ENCODE results near the gene GCSH. TPM values are rescaled to one million over a fixed set of nuclear protein-coding genes. Genes with fewer than 3 reads are reported as not detected.

Gene GCSH
- polyA plus RNA-seq, 1 donor (not counting 4 experiments of a cell fraction or from before 2014, with no cell fraction given) = 67.7 TPM

DNA sequence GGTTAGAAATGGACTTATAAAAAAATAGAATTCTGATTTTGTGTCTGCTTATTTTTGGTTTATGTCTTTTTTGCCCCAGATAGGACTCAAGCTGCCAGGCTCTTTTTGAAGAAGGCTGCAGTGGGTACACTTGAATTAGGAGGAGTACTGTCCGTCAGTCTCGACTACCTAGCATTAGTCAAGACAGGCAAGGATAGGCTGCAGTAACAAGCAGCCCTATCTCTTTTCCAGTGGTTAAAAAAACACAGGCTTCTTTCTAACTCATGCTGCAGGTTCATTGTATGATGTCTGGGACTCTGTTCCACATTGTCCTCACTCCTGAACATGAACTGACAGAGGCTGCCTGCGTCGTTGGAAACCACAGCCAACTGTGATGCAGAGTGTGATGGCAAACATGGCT, 27.1 kb downstream of the GCSH start:
- dilution Hi-C loops (cut with MboI; ENCODE audit: extremely low pct_ligation_motif_present, low sequenced_read_pairs) = no loop called here
- no peak for FAIRE-seq
- no peaks in the 10 kb centered on the region for H3K9me3 ChIP-seq (ENCODE audit: control insufficient read depth, low read depth, low read length)

GRCh38 chr16:81067166-81067565, 29.0 kb downstream of the GCSH start:
- Histone ChIP-seq H3K4me3 (ENCODE audit: control insufficient read depth in 2 of 3, extremely low read depth in 1 of 3, insufficient read depth in 2 of 3, low read depth in 1 of 3, low read length in 3 of 3) (no peak overlapping the region), H2AFZ (ENCODE audit: control insufficient read depth, low read length) (no peak overlapping the region), H3K4me2 (ENCODE audit: control insufficient read depth, extremely low read depth, insufficient read depth, low read depth, low read length) (no peak overlapping the region), H3K9ac (ENCODE audit: control insufficient read depth, extremely low read depth, insufficient read depth, low read length) (no peak overlapping the region), H3K9me3 (ENCODE audit: control insufficient read depth, low read depth, low read length) (no peaks in the 10 kb centered on the region), H3K4me1 (ENCODE audit: control insufficient read depth, extremely low read depth, insufficient read depth, low read length) (peaks cover 6% of the 10 kb centered on the region), H3K9me1 (ENCODE audit: control insufficient read depth, extremely low read depth, insufficient read depth, low read length) (no peaks in the 10 kb centered on the region), H3K27ac (ENCODE audit: control insufficient read depth, insufficient read depth, low read length) (no peak overlapping the region), H3K27me3 (ENCODE audit: control insufficient read depth, extremely low read depth, insufficient read depth, low read length) (no peaks in the 10 kb centered on the region), H4K20me1 (ENCODE audit: control insufficient read depth, extremely low read depth, insufficient read depth, low read length) (no peaks in the 10 kb centered on the region), H3K79me2 (ENCODE audit: control insufficient read depth, insufficient read depth, low read length) (no peaks in the 10 kb centered on the region), H3K36me3 (ENCODE audit: control insufficient read depth in 2 of 2, extremely low read depth in 1 of 2, insufficient read depth in 2 of 2, low read length in 2 of 2) (no peaks in the 10 kb centered on the region)
- TF ChIP-seq EZH2 (IDR thresholded peaks at IDR 0.05; ENCODE audit: low read length) = no peak
- TF ChIP-seq, protein P1, sequence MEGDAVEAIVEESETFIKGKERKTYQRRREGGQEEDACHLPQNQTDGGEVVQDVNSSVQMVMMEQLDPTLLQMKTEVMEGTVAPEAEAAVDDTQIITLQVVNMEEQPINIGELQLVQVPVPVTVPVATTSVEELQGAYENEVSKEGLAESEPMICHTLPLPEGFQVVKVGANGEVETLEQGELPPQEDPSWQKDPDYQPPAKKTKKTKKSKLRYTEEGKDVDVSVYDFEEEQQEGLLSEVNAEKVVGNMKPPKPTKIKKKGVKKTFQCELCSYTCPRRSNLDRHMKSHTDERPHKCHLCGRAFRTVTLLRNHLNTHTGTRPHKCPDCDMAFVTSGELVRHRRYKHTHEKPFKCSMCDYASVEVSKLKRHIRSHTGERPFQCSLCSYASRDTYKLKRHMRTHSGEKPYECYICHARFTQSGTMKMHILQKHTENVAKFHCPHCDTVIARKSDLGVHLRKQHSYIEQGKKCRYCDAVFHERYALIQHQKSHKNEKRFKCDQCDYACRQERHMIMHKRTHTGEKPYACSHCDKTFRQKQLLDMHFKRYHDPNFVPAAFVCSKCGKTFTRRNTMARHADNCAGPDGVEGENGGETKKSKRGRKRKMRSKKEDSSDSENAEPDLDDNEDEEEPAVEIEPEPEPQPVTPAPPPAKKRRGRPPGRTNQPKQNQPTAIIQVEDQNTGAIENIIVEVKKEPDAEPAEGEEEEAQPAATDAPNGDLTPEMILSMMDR (optimal IDR thresholded peaks at IDR 0.05 in 1 of 3, IDR thresholded peaks at IDR 0.05 in 1 of 3, conservative IDR thresholded peaks at IDR 0.05 in 1 of 3; ENCODE audit: extremely low read depth in 1 of 3, insufficient read depth in 2 of 3, low read length in 3 of 3) = no peak
- no peak for DNase-seq (ENCODE audit: low read depth, low spot score)
- dilution Hi-C loops (cut with MboI; ENCODE audit: extremely low pct_ligation_motif_present, low sequenced_read_pairs) = no loop called here
- FAIRE-seq = no peak

More for the DNA sequence above, 27.1 kb downstream of the GCSH start:
- H3K79me2 ChIP-seq (ENCODE audit: control insufficient read depth, insufficient read depth, low read length) = no peaks in the 10 kb centered on the region
- TF ChIP-seq EZH2 (IDR thresholded peaks at IDR 0.05; ENCODE audit: low read length) = no peak
- TF ChIP-seq, protein P1 (optimal IDR thresholded peaks at IDR 0.05 in 1 of 3, IDR thresholded peaks at IDR 0.05 in 1 of 3, conservative IDR thresholded peaks at IDR 0.05 in 1 of 3; ENCODE audit: extremely low read depth in 1 of 3, insufficient read depth in 2 of 3, low read length in 3 of 3) = no peak
- no peak for DNase-seq (ENCODE audit: low read depth, low spot score)
- no peak overlapping the region for H3K27ac ChIP-seq (ENCODE audit: control insufficient read depth, insufficient read depth, low read length)
- no peaks in the 10 kb centered on the region for H3K9me1 ChIP-seq (ENCODE audit: control insufficient read depth, extremely low read depth, insufficient read depth, low read length)
- H4K20me1 ChIP-seq (ENCODE audit: control insufficient read depth, extremely low read depth, insufficient read depth, low read length) = no peaks in the 10 kb centered on the region
- H3K4me1 ChIP-seq (ENCODE audit: control insufficient read depth, extremely low read depth, insufficient read depth, low read length) = peaks cover 6% of the 10 kb centered on the region
- H2AFZ ChIP-seq (ENCODE audit: control insufficient read depth, low read length) = no peak overlapping the region
- no peak overlapping the region for H3K9ac ChIP-seq (ENCODE audit: control insufficient read depth, extremely low read depth, insufficient read depth, low read length)
- H3K27me3 ChIP-seq (ENCODE audit: control insufficient read depth, extremely low read depth, insufficient read depth, low read length) = no peaks in the 10 kb centered on the region
- H3K4me3 ChIP-seq (ENCODE audit: control insufficient read depth in 2 of 3, extremely low read depth in 1 of 3, insufficient read depth in 2 of 3, low read depth in 1 of 3, low read length in 3 of 3) = no peak overlapping the region
- no peak overlapping the region for H3K4me2 ChIP-seq (ENCODE audit: control insufficient read depth, extremely low read depth, insufficient read depth, low read depth, low read length)
- H3K36me3 ChIP-seq (ENCODE audit: control insufficient read depth in 2 of 2, extremely low read depth in 1 of 2, insufficient read depth in 2 of 2, low read length in 2 of 2) = no peaks in the 10 kb centered on the region
